Measurements from ENCODE around the gene EFCAB8.
"Not testable (repeated sequence)": the region's sequence is repeated elsewhere in the genome, so short reads cannot be mapped to it uniquely, and the experiment has no call there.

Gene EFCAB8

GRCh38 chr20:32914031-32914430 is 55.3 kb downstream of the EFCAB8 start:
- no peak for DNase-seq

DNA sequence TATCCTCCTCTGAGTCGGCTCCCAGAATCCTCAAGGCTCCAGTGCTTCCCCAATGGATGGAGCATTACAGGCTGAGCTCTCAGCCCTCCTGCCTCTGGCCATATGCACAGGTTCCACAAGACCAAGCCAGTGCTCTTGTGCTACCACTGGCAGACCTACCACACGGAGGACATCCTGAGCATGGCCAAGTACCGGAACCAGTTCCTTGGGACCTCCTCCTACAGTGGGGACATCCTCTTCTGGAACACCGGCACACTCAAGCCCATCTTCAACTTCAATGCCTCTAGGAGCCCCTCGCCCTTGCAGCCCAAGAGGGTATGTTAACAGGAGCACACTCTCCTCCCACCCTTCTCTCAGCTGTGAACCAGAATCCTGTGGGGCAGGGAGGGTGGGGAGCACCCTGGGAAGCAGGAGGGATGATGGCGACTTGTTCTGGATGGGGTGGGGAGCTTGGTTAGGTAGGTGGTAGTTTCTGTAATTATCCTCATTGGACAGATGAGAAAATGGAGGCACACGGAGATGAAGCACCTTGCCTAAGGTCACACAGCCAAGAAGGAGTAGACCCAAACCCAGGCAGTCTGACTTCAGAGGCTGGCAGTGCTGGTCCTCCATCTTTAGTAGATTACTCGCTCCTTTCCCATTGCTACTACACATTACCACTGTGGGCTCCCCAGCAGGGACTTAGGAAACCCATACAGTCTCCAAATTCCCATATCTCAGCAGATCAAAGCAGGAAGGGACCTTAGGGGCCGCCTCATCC is 58.6 kb downstream of the EFCAB8 start:
- no peak for DNase-seq

DNA sequence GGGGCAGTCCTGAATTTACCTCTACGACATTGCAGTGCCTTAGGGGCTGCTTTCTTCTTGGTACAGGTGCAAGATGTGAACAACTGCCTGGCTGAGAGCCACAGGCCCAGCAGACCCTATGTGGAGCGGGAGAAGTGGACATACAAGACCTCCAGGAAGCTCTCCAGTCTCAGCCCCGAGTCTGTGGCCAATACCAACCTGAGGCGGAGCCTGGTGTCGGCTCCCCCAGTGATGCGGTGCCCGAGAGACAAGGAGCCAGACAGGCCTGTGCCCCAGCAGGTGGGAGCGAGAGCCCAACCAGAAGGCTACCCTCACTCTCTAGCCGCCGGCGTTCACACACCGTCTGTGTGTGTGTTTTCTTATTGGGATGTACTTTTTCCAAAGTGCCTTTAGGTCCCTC is 59.6 kb downstream of the EFCAB8 start:
- DNase-seq = no peak

DNA sequence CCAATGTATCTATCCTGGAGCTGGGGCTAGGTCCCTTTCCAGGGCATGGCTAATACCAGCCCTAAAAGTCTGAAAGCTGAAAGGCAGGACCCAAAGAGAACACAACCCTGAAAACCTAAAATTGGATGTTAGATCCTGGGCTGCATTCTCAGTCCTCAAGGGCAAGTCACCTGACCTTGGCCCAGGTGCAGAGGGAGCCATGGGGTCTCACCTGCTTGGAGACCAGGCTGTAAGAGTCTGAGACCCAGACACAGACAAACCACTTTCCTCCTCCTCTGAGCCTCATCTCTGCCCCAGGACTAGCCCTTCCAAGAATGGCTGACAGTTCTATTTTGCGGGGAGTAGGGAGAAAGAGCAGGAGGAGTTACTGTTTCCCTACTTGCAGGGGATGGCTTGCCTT is 60.0 kb downstream of the EFCAB8 start:
- no peak for DNase-seq

- no peak for DNase-seq
Observed at GRCh38 chr20:32920066-32920465, 61.3 kb downstream of the EFCAB8 start.

DNA sequence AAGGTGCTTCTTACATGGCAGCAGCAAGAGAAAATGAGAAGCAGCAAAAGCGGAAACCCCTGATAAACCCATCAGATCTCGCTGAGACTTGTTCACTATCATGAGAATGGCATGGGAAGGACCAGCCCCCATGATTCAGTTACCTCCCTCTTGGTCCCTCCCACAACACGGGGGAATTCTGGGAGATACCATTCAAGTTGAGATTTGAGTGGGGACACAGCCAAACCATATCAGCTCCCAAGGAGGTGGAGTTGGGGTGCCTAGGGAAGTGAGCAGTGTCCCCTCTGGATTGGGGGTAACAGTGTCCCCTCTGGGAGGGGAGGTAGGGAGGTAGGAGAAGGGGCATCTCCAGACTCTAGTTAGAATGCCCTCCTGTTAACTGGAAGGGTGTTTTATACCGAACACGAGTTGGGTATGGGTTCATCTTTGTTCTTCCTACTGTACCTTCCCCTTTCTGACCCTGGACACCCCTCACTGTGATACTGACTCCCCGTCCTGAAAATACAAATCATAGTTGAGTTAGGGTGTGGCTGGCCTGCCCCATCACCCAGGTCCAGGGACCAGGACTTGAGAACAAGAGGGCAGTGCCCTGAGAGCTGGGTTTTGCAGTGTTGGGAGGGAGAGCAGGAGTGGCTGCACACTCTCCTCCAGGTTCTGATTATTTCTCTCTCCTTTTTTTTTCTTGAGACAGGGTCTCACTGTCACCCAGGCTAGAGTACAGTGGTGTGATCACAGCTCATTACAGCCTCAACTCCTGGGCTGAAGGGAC is 62.0 kb downstream of the EFCAB8 start:
- DNase-seq = no peak

GRCh38 chr20:32922466-32922865 is 63.7 kb downstream of the EFCAB8 start:
- DNase-seq = no peak

GRCh38 chr20:32924781-32925180 is 66.1 kb downstream of the EFCAB8 start:
- DNase-seq = no peak

DNA sequence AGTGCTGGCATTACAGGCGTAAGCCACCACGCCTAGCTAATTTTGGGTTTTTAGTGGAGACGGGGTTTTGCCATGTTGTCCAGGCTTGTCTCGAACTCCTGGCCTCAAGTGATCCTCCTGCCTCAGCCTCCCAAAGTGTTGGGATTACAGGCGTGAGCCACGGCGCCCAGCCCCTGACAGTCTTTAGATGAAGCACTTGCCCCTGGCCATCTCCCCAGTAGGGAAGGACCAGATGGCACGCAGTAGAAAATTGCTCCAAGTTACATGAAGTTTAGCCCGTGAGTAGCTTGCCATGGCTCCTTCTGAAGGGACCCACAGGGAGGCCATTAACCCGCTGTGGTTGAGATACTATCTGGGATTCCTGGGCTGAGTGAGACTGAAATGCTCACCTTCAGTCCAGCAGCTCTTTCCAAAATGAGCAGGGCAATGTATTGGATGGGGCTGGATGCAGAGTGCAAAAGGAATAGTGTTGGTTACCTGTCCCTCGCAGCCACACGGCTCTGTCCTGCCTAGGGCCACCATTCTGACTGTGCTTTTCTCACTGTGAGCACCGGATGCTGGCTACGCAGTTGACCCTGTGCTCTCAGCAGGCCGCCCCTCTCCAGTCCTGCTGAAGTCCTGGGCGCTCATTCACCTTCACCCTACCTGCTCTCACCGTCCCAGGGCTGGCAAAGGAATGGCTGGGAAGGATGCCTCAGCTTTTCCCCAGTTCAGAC is 66.9 kb downstream of the EFCAB8 start:
- no peak for DNase-seq

DNA sequence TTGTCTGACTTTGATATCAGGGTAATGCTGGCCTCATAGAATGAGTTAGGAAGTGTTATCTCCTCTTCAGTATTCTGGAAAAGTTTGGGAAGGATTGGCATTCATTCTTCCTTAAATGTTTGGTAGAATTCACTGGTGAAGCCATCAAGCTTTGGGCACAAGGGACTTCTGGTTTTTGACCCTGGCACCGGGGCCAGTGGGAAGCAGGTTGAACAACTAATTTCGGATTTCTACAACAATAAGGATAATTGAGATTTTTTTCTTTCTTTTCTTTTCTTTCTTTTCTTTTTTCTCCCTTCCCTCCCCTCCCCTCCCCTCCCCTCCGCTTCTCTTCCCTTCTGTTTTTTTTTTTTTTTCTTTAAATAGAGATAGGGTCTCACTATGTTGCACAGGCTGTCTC is 70.4 kb downstream of the EFCAB8 start:
- DNase-seq = no peak

GRCh38 chr20:32930181-32930580 is 71.5 kb downstream of the EFCAB8 start:
- DNase-seq = no peak

DNA sequence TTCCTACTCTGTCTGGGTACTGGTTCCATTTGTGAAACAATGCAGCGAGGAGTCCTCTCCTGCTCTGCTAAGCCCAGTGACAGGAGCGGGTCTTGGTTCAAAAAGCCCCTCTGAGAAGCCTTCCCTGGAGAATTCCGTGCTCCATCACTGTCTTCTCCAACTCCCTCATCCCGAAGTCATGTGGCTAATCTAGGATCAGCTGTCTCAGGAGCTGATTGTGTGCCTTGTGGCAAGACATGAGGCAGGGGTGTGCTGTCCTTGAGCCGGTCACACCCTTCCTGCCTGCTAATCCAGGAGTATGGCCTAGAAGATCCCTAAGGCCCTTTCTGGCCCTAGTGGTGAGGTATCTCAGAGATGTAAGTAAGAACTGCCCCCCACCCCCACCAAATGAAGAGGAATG is 72.0 kb downstream of the EFCAB8 start:
- no peak for DNase-seq

GRCh38 chr20:32934580-32934979 is 75.9 kb downstream of the EFCAB8 start:
- no peak for DNase-seq

DNA sequence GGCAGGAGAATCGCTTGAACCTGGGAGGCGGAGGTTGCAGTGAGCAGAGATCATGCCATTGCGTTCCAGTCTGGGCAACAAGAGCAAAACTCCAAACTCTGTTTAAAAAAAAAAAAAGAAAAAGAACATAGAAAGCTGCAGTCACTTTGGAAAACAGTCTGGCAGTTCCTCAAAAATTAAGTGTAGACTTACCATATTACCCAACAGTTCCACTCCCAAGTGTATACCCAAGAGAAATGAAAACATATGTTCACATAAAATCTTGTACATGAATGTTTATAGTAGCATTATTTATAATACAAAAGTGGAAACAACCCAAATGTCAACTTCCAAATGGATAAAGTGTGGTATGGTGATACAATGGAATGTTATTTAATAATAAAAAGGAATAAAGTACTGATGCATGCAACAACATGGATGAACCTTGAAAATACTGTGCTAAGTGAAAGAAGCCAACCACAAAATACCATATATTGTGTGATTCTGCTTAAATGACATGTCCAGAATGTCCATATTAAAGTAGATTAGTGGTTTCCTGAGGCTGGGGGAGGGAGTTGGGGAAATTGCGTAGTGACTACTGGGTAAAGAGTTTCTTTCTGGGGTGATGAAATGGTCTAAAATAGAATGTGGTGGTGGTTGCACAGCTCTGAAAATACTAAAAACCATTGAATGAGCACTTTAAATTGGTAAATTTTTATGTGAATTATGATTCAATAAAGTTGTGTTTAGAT is 82.6 kb downstream of the EFCAB8 start:
- no peak for DNase-seq

GRCh38 chr20:32943490-32944052 is 84.8 kb downstream of the EFCAB8 start:
- no peak for DNase-seq

- no peak for DNase-seq
Observed at GRCh38 chr20:32945710-32946221, 87.0 kb downstream of the EFCAB8 start.

DNA sequence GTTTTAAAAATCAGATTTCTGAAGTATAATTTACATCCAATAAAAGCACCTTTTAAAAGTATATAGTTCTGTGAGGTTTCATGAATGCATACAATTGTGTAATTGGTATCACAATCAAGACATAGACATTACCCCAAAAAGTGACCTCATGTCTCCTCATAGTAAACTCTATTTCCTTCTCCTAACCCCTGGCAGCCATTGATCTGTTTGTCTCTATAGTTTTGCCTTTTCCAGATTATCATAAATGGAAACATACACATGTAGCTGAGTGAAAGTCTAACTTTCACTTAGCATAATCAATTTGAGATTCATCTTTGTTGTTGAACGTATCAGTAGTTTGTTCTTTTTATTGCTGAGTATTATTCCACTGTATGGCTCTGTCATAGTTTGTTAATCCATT is 87.9 kb downstream of the EFCAB8 start:
- DNase-seq = no peak

DNA sequence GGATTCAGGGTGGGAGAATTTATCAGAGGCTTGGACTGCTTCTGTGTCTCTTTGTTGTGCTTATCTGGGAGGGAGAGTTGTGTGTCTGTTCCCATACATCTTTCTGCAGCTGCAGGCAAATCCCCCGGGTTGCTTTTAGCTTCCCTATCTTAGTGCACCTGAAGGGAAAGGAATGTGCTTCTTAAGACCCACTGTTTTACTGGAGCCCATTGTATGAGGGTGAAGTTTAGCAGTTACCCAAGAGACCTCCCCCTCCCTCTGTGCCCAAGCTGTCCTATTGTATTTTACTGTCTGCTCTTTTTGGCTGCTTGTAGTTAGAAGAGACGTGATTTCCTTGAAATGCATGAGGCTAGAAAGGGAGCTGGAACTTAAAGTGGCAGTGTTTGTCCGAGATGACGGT is 91.8 kb downstream of the EFCAB8 start:
- DNase-seq = not testable (repeated sequence)

- DNase-seq = no peak
Observed at GRCh38 chr20:32957459-32957858, 98.7 kb downstream of the EFCAB8 start.

DNA sequence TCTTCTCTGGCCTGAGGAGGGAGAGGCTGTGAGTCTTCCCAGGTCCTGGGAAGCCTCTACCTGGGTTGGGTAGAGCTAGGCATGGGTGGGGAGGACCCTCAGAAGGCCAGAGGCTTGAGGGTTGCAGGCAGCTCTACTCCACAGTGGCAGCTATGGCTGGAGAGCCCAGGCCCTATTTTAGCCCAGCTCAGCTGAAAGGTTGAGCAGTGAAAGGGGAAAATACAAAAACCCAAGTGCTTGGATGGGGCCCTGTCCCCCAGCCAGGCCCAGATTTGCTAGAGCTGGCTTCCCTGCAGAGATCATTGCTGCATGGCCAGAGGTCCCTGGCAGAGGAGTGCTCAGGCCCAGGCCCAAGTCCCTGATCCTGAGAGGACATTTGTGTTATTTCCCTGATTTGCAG is 99.9 kb downstream of the EFCAB8 start:
- DNase-seq = no peak

- no peak for DNase-seq
Observed at GRCh38 chr20:32959351-32960221, 100.9 kb downstream of the EFCAB8 start.

GRCh38 chr20:32960222-32960518 is 101.4 kb downstream of the EFCAB8 start:
- no peak for DNase-seq

Data from DMS 273 treated with DMSO at 0.1 percent for 48 hours (cell line).